ENCODE measurements around the gene CHD6.
A peak's percentile ranks its signal among the peaks of the same experiment; 100 is the strongest.

The CHD6 gene

DNA sequence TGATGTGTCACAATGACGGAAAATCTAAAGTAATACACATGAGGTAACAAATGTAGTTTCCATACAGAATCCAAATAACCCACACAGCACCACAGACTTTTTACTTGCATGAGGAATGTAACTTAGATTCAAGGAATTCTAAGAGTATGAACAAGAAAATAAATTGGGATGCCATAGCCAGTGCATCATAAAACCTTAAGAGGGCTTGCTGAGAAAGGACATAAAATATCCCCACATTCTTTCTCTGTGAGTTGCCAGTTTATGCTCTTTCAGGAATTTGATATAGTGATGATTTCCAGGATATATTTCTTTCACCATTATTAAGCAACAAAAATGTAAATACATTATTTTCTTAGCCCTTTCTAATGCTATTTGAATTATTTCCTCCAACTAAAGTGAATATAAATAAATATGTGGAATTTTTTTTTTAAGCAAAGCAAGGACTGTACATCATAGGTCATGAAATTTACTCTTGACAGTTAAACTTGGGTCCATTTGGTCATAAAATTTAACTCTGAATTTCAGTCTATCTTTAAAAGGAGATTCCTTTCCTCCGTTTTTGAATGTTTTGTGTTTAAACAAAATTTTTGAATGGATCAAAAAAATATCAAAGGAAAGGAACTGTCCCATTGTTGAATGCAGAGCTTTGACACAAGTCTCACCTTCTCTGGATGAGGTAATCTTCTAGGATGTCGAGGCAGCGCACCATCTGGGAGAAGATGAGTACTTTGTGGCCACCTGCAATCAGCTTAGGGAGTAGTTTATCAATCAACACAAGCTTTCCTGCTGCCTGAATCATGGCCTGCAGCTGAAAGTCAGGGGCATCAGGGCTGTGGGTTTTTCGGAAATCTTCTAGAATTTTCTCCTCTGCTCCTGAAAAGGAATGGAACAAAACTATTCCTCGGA, 135.3 kb downstream of the CHD6 start:
- in situ Hi-C loops (cut with MboI; ENCODE audit: low pct_unique_long_range_greater_than_20kb, low sequenced_read_pairs) = no loop called here
- no peak for DNase-seq

DNA sequence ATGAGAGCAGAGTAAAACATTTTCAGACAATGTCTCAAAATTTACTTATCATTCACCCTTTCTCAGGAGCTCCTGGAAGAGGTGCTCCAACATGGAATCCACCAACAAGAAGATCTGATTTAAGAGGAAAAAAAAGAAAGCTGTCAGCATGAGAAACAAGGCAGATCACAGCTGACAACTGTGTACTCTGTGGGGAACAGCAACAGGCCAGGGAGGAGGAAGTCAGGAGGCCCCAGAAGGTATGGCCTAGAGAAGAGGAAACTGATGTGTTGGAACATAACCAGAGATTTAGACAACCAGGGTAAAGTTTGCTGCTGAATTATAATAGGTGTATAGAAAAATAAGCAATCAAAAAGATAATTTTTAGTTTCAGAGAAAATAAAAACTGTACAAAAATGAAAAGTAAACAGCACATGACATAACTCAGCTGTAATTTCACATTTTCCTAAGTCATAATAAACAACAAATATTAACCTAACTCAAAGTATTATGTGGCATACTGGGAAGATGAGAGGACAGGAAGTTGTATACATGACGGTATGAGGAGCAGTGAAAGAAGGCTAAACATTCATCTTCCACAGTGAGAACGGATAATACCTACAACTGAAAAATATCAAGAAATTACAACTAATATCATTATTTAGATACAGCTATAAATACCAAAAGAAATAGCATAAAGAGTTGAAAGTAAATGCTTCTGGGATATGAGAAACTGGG, 138.0 kb downstream of the CHD6 start:
- peak; percentile 62 for DNase-seq
- in situ Hi-C loops (cut with MboI; ENCODE audit: low pct_unique_long_range_greater_than_20kb, low sequenced_read_pairs) = no loop called here

DNA sequence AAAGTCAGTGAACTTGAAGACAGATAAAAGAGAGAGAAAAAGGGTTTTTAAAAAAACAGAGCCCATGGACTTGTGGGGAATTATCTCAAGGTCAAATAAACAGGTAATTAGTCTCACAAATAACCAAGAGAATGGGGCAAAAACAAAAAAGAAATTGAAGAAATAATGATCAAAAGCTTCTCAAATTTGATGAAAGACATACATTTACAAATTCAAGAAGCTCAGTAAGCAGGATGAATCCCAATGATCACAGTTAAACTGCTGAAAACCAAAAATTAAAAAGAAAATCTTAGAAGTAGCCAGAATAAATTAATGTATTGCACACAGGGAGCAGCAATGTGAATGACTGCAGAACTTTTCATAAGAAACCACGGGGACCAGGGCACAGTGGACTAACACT, 139.1 kb downstream of the CHD6 start:
- DNase-seq = no peak
- in situ Hi-C loops (cut with MboI; ENCODE audit: low pct_unique_long_range_greater_than_20kb, low sequenced_read_pairs) = no loop called here

DNA sequence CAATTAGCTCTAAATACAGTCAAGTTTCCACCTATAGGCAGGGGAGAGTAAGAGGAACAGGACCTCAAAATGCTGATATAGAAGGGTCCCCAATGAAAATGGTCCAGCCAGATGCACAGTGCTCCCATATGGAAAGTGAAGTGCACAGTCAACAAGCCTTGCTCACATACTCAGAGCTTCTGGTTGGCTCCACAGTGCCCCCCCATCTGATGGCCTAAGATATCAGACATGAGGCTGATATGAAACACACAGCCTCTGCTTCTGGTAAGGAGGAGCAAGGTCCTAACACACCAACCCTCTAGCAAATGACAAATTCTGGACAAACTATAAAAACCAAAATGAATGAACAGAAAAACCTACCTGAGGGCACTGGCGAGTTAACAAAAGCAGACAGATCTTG, 140.2 kb downstream of the CHD6 start:
- no peak for DNase-seq
- in situ Hi-C loops (cut with MboI; ENCODE audit: low pct_unique_long_range_greater_than_20kb, low sequenced_read_pairs) = no loop called here

DNA sequence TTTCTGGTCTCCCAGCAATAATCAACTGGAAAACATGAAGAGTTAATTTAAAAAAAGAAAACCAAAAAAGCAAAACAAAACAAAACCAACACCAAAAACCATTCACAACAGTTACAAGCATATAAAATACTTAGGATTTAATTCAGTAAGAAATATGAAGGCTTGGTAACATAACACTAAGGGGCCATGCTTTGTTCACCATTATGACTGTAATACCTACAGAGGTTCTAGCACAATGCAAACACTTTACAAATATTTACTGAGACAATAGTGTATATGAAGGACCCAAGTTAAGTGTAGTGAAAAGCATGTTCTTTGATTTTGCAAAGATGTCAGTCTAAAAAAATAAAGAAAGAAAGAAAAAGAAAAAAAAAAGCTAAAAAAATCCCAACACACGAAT, 141.7 kb downstream of the CHD6 start:
- in situ Hi-C loops (cut with MboI; ENCODE audit: low pct_unique_long_range_greater_than_20kb, low sequenced_read_pairs) = no loop called here

DNA sequence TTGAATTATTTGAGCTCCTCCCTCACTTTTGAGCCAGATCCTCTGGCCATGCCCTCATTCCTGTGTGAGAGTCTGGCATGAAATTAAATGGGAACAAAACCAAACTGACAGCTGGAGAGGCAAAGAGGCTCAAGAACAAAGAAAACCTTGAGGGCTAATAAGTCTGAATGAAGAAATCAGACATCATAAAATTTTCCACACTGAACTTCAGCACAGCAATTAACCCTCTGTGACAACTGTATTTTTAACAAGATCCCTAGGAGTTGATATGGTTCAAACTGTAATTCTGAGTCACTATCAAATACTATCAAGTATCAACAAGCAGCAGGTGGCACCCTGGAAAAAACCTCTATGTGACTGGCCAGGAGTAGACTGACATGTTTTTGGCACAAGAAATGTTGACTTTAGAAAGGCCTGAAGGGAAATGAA, 142.2 kb downstream of the CHD6 start:
- in situ Hi-C loops (cut with MboI; ENCODE audit: low pct_unique_long_range_greater_than_20kb, low sequenced_read_pairs) = no loop called here
- no peak for DNase-seq

More for the DNA sequence above, 141.7 kb downstream of the CHD6 start:
- no peak for DNase-seq

DNA sequence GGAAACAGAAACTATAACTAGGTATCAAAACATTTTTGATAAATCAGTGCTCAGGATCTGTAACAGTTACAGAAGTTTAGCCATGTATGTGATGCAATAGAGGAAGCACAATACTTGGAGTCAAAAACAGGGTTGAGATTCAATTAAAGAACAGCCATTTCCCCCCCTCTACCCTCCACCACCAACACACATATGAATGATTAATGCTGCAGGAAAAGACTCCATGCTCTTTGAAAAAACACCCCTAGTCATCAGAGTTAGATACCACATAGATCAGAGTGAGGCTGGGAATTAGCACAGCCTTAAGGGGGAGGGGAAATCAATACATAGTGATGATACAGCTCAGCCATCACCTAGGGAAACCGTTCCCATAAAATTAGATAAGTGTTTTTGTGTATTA, 142.7 kb downstream of the CHD6 start:
- in situ Hi-C loops (cut with MboI; ENCODE audit: low pct_unique_long_range_greater_than_20kb, low sequenced_read_pairs) = no loop called here
- DNase-seq = no peak

DNA sequence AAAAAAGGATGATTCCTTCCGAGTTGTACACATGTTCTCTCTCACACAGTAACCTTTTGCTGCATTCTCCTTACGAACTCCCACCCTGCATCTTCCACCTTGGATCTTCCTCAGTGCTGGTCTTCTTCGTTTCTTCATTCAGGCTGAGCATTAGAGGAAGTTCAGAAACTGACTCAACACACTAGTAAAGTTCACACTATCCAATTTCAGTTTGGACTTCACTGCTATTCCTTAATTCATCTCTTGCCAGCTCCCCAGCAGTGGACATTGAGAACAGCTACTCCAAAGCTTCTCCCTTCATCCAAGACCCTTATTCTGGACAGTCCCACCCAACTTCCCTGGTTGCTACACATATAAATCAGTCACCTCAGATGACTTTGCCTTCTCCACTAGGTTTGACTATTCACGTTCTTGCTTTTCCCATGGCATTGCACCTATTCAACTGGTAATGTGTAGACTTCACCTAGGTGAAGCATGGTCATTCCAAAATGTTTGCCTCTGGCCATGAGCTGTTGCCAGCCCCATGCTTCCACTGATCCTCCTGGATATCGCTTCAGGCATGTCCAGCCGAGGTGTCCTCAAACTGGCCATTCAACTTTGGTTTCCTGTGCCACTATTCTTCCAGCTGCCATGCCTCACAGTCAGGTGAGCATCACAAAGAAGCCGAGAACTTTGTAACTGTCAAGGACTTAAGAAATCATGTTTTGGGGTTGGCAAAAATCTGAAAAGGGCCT, 147.6 kb downstream of the CHD6 start:
- DNase-seq = no peak
- in situ Hi-C loops (cut with MboI; ENCODE audit: low pct_unique_long_range_greater_than_20kb, low sequenced_read_pairs) = no loop called here

DNA sequence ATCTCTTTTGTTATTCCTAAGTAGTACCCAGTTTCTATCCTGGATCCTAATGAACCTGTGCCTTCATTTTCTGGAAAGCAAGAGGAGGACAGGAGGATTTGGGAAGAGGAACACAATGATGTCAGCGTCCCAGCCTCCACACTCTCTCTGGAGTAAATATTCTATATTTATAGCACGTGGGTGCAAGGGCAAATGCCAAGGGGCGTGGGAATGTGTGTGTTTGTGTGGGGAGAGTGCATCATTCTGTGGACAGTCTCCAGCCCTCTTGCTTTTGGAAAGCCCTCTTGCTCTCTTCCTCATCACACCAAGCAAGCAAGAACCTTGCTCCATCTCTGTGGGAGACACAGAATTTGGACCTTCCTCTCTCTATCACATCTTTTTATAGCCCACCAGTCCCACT, 148.3 kb downstream of the CHD6 start:
- DNase-seq = no peak
- in situ Hi-C loops (cut with MboI; ENCODE audit: low pct_unique_long_range_greater_than_20kb, low sequenced_read_pairs) = no loop called here

DNA sequence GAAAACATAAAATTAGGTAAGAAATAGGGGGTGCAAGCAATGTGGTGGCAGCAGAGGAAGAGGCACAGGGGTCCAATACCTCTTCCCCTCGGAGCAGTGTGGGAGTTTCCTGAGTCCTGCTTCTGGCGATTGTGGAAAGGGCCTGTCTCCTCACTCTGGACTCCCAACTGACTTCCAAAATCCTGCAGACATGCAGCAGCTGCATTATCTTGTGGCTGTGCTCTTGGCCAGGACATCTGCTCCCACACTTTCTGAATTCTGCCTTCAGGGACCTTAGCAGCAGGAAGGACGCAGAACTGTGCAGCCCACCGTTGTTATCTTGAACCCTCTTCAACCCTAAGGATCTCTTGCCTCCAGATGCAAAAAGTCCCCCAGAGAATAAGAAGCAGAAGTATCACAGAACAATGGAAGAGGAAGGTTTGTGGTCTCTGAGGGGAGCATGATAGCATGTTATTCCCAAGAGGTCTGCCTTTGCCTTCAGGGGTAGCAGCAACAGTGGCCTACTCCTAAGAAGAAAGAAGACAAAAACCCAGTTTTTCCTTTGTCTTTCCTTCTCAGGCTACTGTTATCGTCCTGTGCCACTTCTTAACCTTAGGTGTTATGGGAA, 149.1 kb downstream of the CHD6 start:
- in situ Hi-C loops (cut with MboI; ENCODE audit: low pct_unique_long_range_greater_than_20kb, low sequenced_read_pairs) = no loop called here
- peak; percentile 34 for DNase-seq

DNA sequence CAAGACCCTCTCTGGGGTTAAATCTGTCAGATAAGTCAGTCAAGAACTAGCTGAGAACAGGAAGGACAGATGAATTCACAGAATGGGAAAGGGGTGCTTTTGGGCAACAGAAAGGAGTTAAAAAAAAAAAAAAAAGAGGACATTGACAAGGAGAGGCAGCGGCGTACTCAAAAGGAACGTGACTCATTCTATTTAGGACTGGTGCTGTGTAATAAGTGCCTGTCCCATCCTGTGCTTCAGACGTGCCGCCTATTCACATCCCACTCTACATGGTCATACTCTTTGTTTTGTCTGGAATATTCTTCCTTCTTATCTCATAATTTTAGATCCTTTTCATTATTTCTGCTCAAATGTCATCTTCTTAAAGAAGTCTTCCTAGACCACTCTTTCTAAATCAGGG, 150.5 kb downstream of the CHD6 start:
- in situ Hi-C loops (cut with MboI; ENCODE audit: low pct_unique_long_range_greater_than_20kb, low sequenced_read_pairs) = no loop called here
- DNase-seq = no peak

DNA sequence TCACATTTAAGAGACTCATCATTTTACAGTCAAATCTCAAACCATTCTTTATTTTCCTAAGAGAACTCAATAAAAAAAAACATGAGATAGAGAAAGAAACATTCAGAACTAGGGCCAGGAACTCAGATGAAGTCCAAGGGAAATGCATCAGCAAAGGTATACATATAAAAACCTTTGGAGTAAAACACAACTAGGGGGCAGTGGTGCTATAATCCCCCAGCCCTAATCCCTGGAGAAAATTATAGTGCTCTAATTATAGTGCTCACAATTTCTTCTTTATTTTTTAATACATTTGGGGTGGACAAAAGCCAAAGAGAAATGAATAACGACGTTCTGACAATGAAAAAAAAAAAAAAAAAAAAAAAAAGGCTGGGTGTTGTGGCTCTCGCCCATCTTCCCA, 151.0 kb downstream of the CHD6 start:
- in situ Hi-C loops (cut with MboI; ENCODE audit: low pct_unique_long_range_greater_than_20kb, low sequenced_read_pairs) = no loop called here
- no peak for DNase-seq

DNA sequence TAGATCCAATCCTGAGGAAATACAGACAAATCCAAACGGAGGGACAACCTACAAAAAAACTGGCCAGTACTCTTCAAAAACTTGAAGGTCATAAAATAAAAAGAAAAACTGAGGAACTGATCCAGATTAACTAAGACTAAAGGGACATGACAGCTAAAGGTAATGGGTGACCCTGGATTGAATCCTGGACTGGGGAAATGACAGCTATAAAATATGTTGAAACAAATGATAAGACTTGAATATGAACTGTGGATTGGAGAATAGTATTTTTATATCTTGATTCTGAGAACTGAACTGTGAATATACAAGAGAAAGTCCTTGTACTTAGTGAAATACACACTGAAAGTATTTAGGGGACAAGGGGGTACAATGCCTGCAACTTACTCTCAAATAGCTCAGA, 154.6 kb downstream of the CHD6 start:
- DNase-seq = no peak
- in situ Hi-C loops (cut with MboI; ENCODE audit: low pct_unique_long_range_greater_than_20kb, low sequenced_read_pairs) = no loop called here

DNA sequence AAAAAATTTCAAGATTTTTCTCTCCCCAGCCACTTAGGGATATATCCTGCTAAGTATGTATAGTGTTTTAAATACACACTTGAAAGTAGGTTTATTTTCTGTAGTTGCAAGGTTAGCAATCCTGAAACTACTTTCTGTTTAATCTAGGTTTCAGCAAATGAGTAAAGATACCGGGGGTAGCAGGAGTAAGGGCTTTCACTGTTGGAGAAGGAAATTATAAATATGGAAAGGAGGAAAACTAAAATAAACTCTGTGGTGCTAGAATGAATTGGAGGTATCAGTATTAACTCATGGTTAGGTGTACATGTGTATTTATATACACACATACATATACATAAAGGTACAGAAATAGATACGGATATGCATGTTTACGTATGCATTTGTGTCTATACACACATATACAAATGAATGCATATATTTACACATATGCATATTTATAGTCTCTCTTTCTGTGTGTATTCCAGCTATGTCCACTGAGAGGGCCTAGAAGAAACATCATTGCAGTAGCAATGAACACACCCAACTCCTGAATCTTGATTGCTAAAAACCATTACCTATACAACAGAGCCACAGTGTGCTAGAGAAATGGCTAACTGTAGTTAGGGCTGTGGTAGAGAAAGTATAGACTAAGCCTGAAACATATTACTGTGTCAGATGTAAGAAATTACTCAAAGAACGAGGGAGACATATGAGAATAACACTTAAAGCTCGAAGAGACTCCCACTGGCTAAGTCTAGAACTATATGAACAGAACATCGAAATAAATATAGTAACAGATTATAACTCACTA, 155.6 kb downstream of the CHD6 start:
- DNase-seq = no peak
- in situ Hi-C loops (cut with MboI; ENCODE audit: low pct_unique_long_range_greater_than_20kb, low sequenced_read_pairs) = no loop called here

DNA sequence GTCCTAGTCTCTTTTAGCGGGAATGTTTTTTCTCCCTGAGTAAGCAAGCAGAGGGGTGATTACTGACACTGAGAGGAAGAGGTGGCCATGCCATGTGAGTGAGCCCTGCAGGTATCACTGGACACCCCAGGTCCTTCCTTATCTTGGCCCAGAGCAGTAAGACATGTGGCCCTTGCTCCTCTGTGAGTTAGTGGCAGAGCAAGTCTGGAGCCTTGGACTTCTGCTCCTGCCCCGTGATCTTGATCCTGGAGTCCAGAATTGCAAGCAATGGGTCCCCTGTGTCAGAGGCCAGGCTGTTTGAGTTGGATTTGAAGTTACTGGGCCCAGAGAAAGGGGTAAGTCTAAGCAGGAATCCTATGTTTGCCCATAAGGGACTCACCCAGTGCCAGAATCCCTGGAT, 159.4 kb downstream of the CHD6 start:
- in situ Hi-C loops (cut with MboI; ENCODE audit: low pct_unique_long_range_greater_than_20kb, low sequenced_read_pairs) = no loop called here
- no peak for DNase-seq

DNA sequence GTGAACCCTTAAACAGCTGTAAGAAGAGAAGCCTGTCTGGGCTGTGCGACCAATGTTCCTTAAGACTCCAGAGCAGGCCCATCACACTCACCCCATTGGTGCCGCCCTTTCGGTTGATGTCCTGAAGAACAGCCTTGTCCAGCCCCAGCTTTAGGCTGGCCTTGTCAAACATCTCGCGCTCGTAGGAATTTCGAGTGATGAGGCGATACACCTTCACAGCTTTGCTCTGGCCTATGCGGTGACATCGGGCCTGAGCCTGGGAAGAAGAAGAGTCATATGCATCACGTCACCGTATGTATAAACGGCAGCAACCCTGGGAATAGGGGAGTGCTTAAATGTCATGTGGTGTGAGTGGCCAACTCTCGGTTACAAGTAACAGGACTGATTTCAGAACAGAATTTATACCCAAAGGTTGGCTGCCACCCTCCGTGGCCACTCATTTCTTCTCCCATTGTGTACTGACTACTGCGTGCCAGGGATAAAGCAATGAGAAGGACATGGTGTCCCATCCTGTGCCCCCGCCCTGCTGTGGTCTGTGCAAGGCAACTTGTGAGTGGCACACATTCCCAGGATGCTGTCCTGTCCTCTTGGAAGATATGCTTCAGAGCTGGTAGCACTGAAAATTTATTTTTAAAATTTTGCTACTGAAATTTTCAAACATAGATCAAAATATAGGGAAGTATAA, 160.9 kb downstream of the CHD6 start:
- DNase-seq = no peak
- in situ Hi-C loops (cut with MboI; ENCODE audit: low pct_unique_long_range_greater_than_20kb, low sequenced_read_pairs) = no loop called here

DNA sequence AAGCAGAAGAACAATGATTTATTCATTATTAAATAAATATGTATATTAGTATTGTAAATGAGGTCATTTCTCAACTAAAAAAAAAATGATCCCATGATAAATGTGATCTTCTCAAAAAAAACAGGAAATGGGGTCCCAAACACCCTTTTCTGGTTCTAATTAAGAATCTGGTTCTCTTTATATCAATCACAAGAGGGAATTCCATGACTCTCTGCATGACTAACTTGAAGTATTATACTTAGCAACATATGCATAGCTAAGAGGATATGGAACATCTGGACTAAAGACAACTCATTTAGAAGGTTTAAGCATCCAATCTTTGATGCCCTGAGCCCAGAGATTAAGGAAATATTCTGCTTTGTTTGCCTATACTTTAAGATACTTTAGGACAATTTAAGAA, 161.8 kb downstream of the CHD6 start:
- DNase-seq = no peak
- in situ Hi-C loops (cut with MboI; ENCODE audit: low pct_unique_long_range_greater_than_20kb, low sequenced_read_pairs) = no loop called here

DNA sequence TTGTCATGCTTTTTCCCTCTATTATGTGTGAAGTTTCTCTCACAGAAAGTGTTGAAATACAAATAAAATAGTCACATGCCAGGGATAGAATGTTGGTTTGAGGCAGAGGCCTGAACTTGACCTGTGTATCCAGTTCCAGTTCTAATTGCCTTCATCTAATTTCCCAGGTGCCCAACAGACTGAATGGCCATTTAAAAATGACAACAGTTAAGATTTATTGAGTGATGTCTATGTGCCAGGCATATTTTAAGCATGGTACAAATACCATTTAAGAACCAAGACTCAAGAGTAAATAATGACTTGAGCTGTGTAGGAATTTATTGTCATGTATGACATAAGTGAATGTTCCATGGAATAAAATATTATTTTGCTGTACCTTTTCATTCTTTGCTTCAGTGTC, 163.9 kb downstream of the CHD6 start:
- no peak for DNase-seq
- in situ Hi-C loops (cut with MboI; ENCODE audit: low pct_unique_long_range_greater_than_20kb, low sequenced_read_pairs) = no loop called here
